ENCODE results near the gene LDLRAD4. TPM values are rescaled to one million over a fixed set of nuclear protein-coding genes. Genes with fewer than 3 reads are reported as not detected.

LDLRAD4 gene
- polyA plus RNA-seq, 1 experiment = not detected

DNA sequence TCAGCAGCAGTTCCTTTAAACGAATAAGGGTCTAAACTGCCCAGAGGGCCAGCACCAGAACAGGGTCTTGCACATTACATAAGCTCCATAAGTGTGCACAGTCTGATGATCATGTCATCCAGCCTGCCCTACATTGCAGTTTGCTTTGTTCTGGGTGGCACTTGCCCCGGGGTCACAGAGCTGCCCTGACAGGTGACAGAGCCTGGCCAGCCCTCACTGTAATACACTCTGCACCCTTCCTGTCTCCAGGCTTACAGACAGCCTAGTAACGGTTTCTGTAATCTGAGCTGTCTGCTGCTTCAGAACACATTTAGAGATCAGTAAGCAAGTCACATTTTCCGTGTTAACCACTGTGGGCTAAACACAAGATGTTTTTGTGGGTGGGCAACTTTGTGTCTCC, 294.5 kb downstream of the LDLRAD4 start:
- Histone ChIP-seq H3K9me3 (ENCODE audit: control insufficient read depth, insufficient read depth, low read length) (no peaks in the 10 kb centered on the region), H3K4me3 (ENCODE audit: low read depth, low read length) (no peak overlapping the region), H3K27me3 (ENCODE audit: control insufficient read depth, insufficient read depth, low read length) (no peaks in the 10 kb centered on the region), H3K27ac (ENCODE audit: low read depth, low read length) (no peak overlapping the region)
- CTCF ChIA-PET = no interaction called here
- POLR2A ChIA-PET = no interaction called here
- TF ChIP-seq, protein P1, sequence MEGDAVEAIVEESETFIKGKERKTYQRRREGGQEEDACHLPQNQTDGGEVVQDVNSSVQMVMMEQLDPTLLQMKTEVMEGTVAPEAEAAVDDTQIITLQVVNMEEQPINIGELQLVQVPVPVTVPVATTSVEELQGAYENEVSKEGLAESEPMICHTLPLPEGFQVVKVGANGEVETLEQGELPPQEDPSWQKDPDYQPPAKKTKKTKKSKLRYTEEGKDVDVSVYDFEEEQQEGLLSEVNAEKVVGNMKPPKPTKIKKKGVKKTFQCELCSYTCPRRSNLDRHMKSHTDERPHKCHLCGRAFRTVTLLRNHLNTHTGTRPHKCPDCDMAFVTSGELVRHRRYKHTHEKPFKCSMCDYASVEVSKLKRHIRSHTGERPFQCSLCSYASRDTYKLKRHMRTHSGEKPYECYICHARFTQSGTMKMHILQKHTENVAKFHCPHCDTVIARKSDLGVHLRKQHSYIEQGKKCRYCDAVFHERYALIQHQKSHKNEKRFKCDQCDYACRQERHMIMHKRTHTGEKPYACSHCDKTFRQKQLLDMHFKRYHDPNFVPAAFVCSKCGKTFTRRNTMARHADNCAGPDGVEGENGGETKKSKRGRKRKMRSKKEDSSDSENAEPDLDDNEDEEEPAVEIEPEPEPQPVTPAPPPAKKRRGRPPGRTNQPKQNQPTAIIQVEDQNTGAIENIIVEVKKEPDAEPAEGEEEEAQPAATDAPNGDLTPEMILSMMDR (IDR thresholded peaks at IDR 0.05; ENCODE audit: low read depth, low read length) = no peak
- no peak for DNase-seq (ENCODE audit: low read depth, low spot score)

DNA sequence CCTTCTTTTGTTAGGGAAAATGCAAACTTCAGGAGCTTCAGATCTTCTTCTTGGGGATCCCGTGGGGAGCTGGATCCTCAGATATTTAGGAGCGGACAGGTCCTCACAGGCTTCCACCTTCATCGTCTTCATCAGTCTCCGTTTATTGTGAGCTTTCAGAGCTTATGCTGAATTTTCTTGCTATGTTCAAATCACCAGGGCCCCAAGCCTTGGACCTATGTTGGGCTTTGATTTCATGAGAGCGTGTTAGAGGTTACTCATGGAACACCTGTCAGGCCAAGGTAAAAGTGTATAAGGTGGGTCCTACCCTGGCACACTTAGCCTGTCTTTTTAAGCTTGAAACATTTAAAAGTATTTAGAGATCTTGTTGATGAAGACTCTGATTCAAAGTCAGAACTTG, 294.9 kb downstream of the LDLRAD4 start:
- TF ChIP-seq, protein P1 (IDR thresholded peaks at IDR 0.05; ENCODE audit: low read depth, low read length) = no peak
- ChIA-PET CTCF (no interaction called here), POLR2A (no interaction called here)
- Histone ChIP-seq H3K27ac (ENCODE audit: low read depth, low read length) (no peak overlapping the region), H3K9me3 (ENCODE audit: control insufficient read depth, insufficient read depth, low read length) (no peaks in the 10 kb centered on the region), H3K4me3 (ENCODE audit: low read depth, low read length) (no peak overlapping the region), H3K27me3 (ENCODE audit: control insufficient read depth, insufficient read depth, low read length) (no peaks in the 10 kb centered on the region)
- DNase-seq (ENCODE audit: low read depth, low spot score) = no peak

DNA sequence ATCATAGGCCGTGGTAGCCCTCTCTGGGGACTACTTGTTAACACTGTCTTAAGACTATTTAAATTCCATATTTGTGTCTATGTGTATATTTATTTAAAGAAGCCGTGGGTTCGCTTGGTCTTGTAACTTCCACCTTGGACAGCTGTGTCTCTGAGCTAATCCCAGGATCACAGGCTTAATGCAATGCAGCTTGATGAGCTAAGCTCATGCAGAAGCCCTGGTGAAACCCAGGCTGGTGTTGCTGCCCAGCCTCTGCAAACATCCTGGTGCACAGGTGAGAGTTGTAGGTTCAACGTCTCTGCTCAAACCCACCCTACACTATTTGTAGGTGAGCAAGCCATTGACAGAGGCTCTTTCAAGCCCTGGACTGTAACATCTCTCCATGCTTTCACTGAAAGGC, 296.0 kb downstream of the LDLRAD4 start:
- TF ChIP-seq, protein P1 (IDR thresholded peaks at IDR 0.05; ENCODE audit: low read depth, low read length) = no peak
- no peak for DNase-seq (ENCODE audit: low read depth, low spot score)
- POLR2A ChIA-PET = no interaction called here
- no peak overlapping the region for H3K27ac ChIP-seq (ENCODE audit: low read depth, low read length)
- no peaks in the 10 kb centered on the region for H3K27me3 ChIP-seq (ENCODE audit: control insufficient read depth, insufficient read depth, low read length)
- H3K4me3 ChIP-seq (ENCODE audit: low read depth, low read length) = no peak overlapping the region
- CTCF ChIA-PET = no interaction called here
- no peaks in the 10 kb centered on the region for H3K9me3 ChIP-seq (ENCODE audit: control insufficient read depth, insufficient read depth, low read length)

DNA sequence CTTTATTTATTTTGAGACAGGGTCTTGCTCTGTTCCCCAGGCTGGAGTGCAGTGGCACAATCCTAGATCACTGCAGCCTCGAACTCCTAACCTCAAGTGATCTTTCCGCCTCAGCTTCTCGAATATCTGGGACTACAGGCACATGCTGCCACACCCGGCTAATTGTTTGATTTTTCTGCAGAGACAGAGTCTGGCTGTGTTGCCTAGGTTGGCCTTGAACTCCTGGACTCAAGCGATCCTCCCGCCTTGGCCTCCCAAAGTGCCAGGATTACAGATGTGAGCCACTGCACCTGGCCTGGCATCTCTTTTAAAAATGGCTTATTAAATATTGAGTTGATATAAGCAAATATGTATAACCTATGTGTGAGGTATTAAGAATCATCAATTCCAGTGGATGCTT, 298.3 kb downstream of the LDLRAD4 start:
- CTCF ChIA-PET = no interaction called here
- TF ChIP-seq, protein P1 (IDR thresholded peaks at IDR 0.05; ENCODE audit: low read depth, low read length) = no peak
- no peak overlapping the region for H3K4me3 ChIP-seq (ENCODE audit: low read depth, low read length)
- no peak overlapping the region for H3K27ac ChIP-seq (ENCODE audit: low read depth, low read length)
- H3K27me3 ChIP-seq (ENCODE audit: control insufficient read depth, insufficient read depth, low read length) = no peaks in the 10 kb centered on the region
- POLR2A ChIA-PET = no interaction called here
- no peak for DNase-seq (ENCODE audit: low read depth, low spot score)
- H3K9me3 ChIP-seq (ENCODE audit: control insufficient read depth, insufficient read depth, low read length) = no peaks in the 10 kb centered on the region

DNA sequence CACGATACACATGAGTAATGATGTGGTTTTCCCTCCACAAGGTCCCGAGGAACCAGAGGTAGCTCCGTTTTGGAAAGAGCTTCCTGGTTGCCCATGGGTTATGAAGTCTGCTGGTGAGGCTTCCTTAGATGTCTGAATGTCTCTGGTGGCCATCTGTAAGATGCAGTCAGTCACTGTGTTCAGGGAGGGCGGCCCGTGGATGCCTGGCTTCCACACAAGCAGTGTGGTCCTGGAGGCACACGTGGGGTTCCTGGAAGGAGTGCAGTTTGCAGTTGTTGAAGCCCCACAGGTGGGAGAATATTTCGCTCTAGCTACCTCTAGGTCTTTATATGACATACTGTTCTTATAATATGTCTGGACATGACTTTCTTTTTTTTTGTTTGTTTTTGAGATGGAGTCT, 298.8 kb downstream of the LDLRAD4 start:
- POLR2A ChIA-PET = no interaction called here
- no peak for DNase-seq (ENCODE audit: low read depth, low spot score)
- TF ChIP-seq, protein P1 (IDR thresholded peaks at IDR 0.05; ENCODE audit: low read depth, low read length) = no peak

More for the DNA sequence above, 298.8 kb downstream of the LDLRAD4 start:
- H3K27ac ChIP-seq (ENCODE audit: low read depth, low read length) = no peak overlapping the region
- no peak overlapping the region for H3K4me3 ChIP-seq (ENCODE audit: low read depth, low read length)
- CTCF ChIA-PET = no interaction called here
- H3K9me3 ChIP-seq (ENCODE audit: control insufficient read depth, insufficient read depth, low read length) = no peaks in the 10 kb centered on the region
- no peaks in the 10 kb centered on the region for H3K27me3 ChIP-seq (ENCODE audit: control insufficient read depth, insufficient read depth, low read length)
